B cell (primary cell): ENCODE measurements around the gene SCFD2. TPM values are rescaled to one million over a fixed set of nuclear protein-coding genes. Genes with fewer than 3 reads are reported as not detected.

Experiments used
- ATAC-seq: fragments of 200-7000 bp; cut with Tn5 transposase; one replicate; pipeline ENCODE4 v1.10.0; 2021; ENCODE audit warnings: low read depth, mild to moderate bottlenecking, moderate number of reproducible peaks, moderate library complexity
- CTCF ChIA-PET: fragments of 350-600 bp; sonication (Branson Sonifier 250); formaldehyde crosslinking; loops from one replicate; lab custom pipeline; 2021; ENCODE audit warnings: antibody characterized with exemption, inconsistent platforms; lab: Charles Lee
- POLR2A ChIA-PET: fragments of 350-600 bp; sonication (Branson Sonifier 250); formaldehyde crosslinking; loops from one replicate; lab custom pipeline; 2021; ENCODE audit warnings: antibody characterized with exemption; lab: Charles Lee
- DNase-seq: peaks from one replicate; pipeline ENCODE4 v3.0.0; 2013
- H2AFZ ChIP-seq: 2 replicates; pipeline ENCODE4 v1.6.1; 2012; ENCODE audit warnings: mild to moderate bottlenecking, low read depth, low read length; ENCODE audit not compliant: insufficient read depth, poor library complexity, severe bottlenecking
- H3K27ac ChIP-seq, 2 donors: 1 replicate in 1 of 2; 2 replicates in 1 of 2; pipeline ENCODE4 v1.5.1; 2012 to 2013; ENCODE audit warnings: low read length in 2 of 2, mild to moderate bottlenecking in 2 of 2, moderate library complexity in 1 of 2
- H3K27me3 ChIP-seq, 4 experiments: fragments of 200-600 bp in 1 of 4; sonication (generic) in 1 of 4; replicated peaks in 1 of 4; 1 replicate in 2 of 4; 2 replicates in 2 of 4; pipeline versions ENCODE4 v1.6.1 to v1.7.0; 2013 to 2016; ENCODE audit warnings: low read length in 3 of 4, mild to moderate bottlenecking in 2 of 4, mixed read lengths in 1 of 4, moderate library complexity in 1 of 4; ENCODE audit not compliant: insufficient read depth in 4 of 4, control insufficient read depth in 3 of 4; ENCODE audit errors: control extremely low read depth in 1 of 4
- H3K36me3 ChIP-seq, 2 experiments: replicated peaks in 1 of 2; 1 replicate in 1 of 2; 2 replicates in 1 of 2; pipeline versions ENCODE4 v1.6.1 to v1.7.1; 2013; ENCODE audit warnings: low read length in 1 of 2; ENCODE audit not compliant: insufficient read depth in 2 of 2, control insufficient read depth in 1 of 2; ENCODE audit errors: control extremely low read depth in 1 of 2, extremely low read depth in 1 of 2
- H3K4me1 ChIP-seq, 2 donors: fragments of 200-600 bp in 1 of 2; sonication (generic) in 1 of 2; 1 replicate in 1 of 2; 2 replicates in 1 of 2; pipeline versions ENCODE4 v1.5.1 to v1.6.1; 2013 to 2017; ENCODE audit warnings: low read length in 2 of 2; ENCODE audit not compliant: control insufficient read depth in 2 of 2, insufficient read depth in 2 of 2
- H3K4me2 ChIP-seq: replicated peaks from 2 replicates; pipeline ENCODE3; 2012; ENCODE audit warnings: mild to moderate bottlenecking, low read depth, low read length; ENCODE audit not compliant: poor library complexity, severe bottlenecking
- H3K4me3 ChIP-seq, 5 experiments: fragments of 200-600 bp in 1 of 5; sonication (generic) in 1 of 5; 1 replicate in 3 of 5; 2 replicates in 2 of 5; pipeline versions ENCODE4 v1.5.1 to v1.7.0; 2011 to 2016; ENCODE audit warnings: low read length in 4 of 5, mild to moderate bottlenecking in 4 of 5, low read depth in 2 of 5, control low read depth in 1 of 5, moderate library complexity in 1 of 5; ENCODE audit not compliant: insufficient read depth in 1 of 5; ENCODE audit errors: control extremely low read depth in 1 of 5, extremely low read depth in 1 of 5
- H3K79me2 ChIP-seq: fragments of 200-600 bp; sonication (generic); one replicate; pipeline ENCODE4 v1.6.0; 2016; ENCODE audit warnings: low read length; ENCODE audit not compliant: control insufficient read depth, insufficient read depth
- H3K9ac ChIP-seq: fragments of 200-600 bp; sonication (generic); 2 replicates; pipeline ENCODE4 v1.6.1; 2017; ENCODE audit warnings: mild to moderate bottlenecking, low read length, moderate library complexity
- H3K9me3 ChIP-seq, 3 donors: one replicate each; pipeline versions ENCODE4 v1.6.1 to v1.7.1; 2013; ENCODE audit warnings: low read length in 2 of 3; ENCODE audit not compliant: control insufficient read depth in 2 of 3, insufficient read depth in 1 of 3; ENCODE audit errors: control extremely low read depth in 1 of 3
- H4K20me1 ChIP-seq: 2 replicates; pipeline ENCODE4 v1.6.0; 2012; ENCODE audit warnings: mild to moderate bottlenecking, low read length; ENCODE audit not compliant: insufficient read depth, control insufficient read depth, poor library complexity, severe bottlenecking
- H3K27ac Mint-ChIP-seq: one replicate; pipeline ENCODE4 v1.8.0; 2021; ENCODE audit warnings: mixed read lengths
- H3K27me3 Mint-ChIP-seq: one replicate; pipeline ENCODE4 v1.8.0; 2021; ENCODE audit warnings: mixed read lengths
- H3K4me1 Mint-ChIP-seq: one replicate; pipeline ENCODE4 v1.8.0; 2021; ENCODE audit warnings: mixed read lengths
- H3K4me3 Mint-ChIP-seq: one replicate; pipeline ENCODE4 v1.8.0; 2021; ENCODE audit warnings: mixed read lengths
- H3K9me3 Mint-ChIP-seq: one replicate; pipeline ENCODE4 v1.8.0; 2022; ENCODE audit warnings: mixed read lengths; ENCODE audit not compliant: insufficient read depth
- CTCF ChIP-seq: fragments of 200-600 bp; IDR thresholded peaks from one replicate; pipeline ENCODE4 v1.8.0; 2022; ENCODE audit warnings: antibody characterized with exemption, mild to moderate bottlenecking
- EZH2 ChIP-seq: IDR thresholded peaks from 2 replicates; pipeline ENCODE4 v1.6.1; 2012; ENCODE audit warnings: borderline replicate concordance, low read depth, mild to moderate bottlenecking, moderate library complexity, low read length; ENCODE audit not compliant: insufficient read depth, poor library complexity, severe bottlenecking
- WGBS: methylation state at CpG from one replicate; pipeline ENCODE4 v1.1.5; 2013; ENCODE audit warnings: missing lambda C conversion rate; ENCODE audit not compliant: insufficient coverage; 5-methylcytosine and 5-hydroxymethylcytosine counted together
- intact Hi-C: fragments of 100-400 bp; cut with micrococcal nuclease; formaldehyde crosslinking; loops from one replicate; pipeline ENCODE4 v1.10.0; 2022
- polyA plus RNA-seq: library from polyadenylated mRNA; depleted of rRNA; stranded (reverse); fragments of >200 nt; gene quantifications from 2 replicates; pipeline ENCODE4 v1.2.3, GENCODE V29; 2012
- total RNA-seq, 2 donors: library from RNA; stranded (reverse); fragments of 120-200 nt in 1 of 2; gene quantifications; 1 replicate in 1 of 2; 2 replicates in 1 of 2; pipeline versions ENCODE4 v1.2.3 to v1.2.4, GENCODE V29; 2013 to 2022

The SCFD2 gene
- total and polyA plus RNA-seq, 2 donors (not counting 1 experiment from before 2014, with no cell fraction given): 12.8 to 20.4 TPM

- no peak for ATAC-seq
- H3K4me1 ChIP-seq: no peaks in the 10 kb centered on the region
- Mint-ChIP-seq H3K27me3 (no peaks in the 10 kb centered on the region), H3K27ac (no peak overlapping the region), H3K4me1 (no peaks in the 10 kb centered on the region), H3K4me3 (no peak overlapping the region), H3K9me3 (no peaks in the 10 kb centered on the region)
- intact Hi-C loops: no loop called here
- H2AFZ ChIP-seq: no peak overlapping the region
- peaks cover 0 to 9% (median 0%) of the 10 kb centered on the region in 3 donors for H3K9me3 ChIP-seq
- no peaks in the 10 kb centered on the region for H4K20me1 ChIP-seq
- no peaks in the 10 kb centered on the region for H3K36me3 ChIP-seq
- no peaks in the 10 kb centered on the region for H3K79me2 ChIP-seq
- no peak overlapping the region for H3K27ac ChIP-seq
- H3K4me3 ChIP-seq: no peak overlapping the region
- TF ChIP-seq CTCF (no peak), EZH2 (no peak)
- H3K4me2 ChIP-seq: no peak overlapping the region
- CTCF ChIA-PET: interaction anchor here (1.4 to 2.1 kb wide), 3 partner anchors 9 to 446 kb away, joined by 3 to 6 read pairs (median 5); no protein-coding TSS in a partner anchor
- no peak overlapping the region for H3K9ac ChIP-seq
- POLR2A ChIA-PET: no interaction called here
- H3K27me3 ChIP-seq: no peaks in the 10 kb centered on the region
- DNase-seq: no peak
Observed at GRCh38 chr4:52991472-52991871, 374.4 kb downstream of the SCFD2 start.

- H3K4me1 ChIP-seq: no peaks in the 10 kb centered on the region
- no peak for ATAC-seq
- intact Hi-C loops: no loop called here
- H3K4me2 ChIP-seq: no peak overlapping the region
- no peak overlapping the region for H2AFZ ChIP-seq
- Mint-ChIP-seq H3K27ac (no peak overlapping the region), H3K9me3 (no peaks in the 10 kb centered on the region), H3K4me3 (no peak overlapping the region), H3K27me3 (no peaks in the 10 kb centered on the region), H3K4me1 (no peaks in the 10 kb centered on the region)
- no peak for TF ChIP-seq EZH2
- no peak for TF ChIP-seq CTCF
- H3K9ac ChIP-seq: no peak overlapping the region
- peaks cover 0 to 9% (median 0%) of the 10 kb centered on the region in 3 donors for H3K9me3 ChIP-seq
- H3K36me3 ChIP-seq: no peaks in the 10 kb centered on the region
- H3K27me3 ChIP-seq: no peaks in the 10 kb centered on the region
- no peak for DNase-seq
- no peaks in the 10 kb centered on the region for H4K20me1 ChIP-seq
- ChIA-PET POLR2A (no interaction called here), CTCF (interaction anchor here (1.4 to 2.1 kb wide), 3 partner anchors 8 to 445 kb away, joined by 3 to 6 read pairs (median 5); no protein-coding TSS in a partner anchor)
- H3K79me2 ChIP-seq: no peaks in the 10 kb centered on the region
- no peak overlapping the region for H3K4me3 ChIP-seq
- no peak overlapping the region for H3K27ac ChIP-seq
- no CpG with 5 or more reads among the region's 1 CpG for WGBS
Observed at GRCh38 chr4:52990706-52991105, 375.2 kb downstream of the SCFD2 start.
